ENCODE results near the gene CTSD. TPM values are rescaled to one million over a fixed set of nuclear protein-coding genes. Genes with fewer than 3 reads are reported as not detected.

The CTSD gene
- total and polyA plus RNA-seq, 2 of the 4 experiments (the other 2 are of a cell fraction): 39.8 to 166 TPM

GRCh38 chr11:1728931-1729691, 34.6 kb downstream of the CTSD start:
- intact Hi-C loops (cut with micrococcal nuclease) (no loop called here), dilution Hi-C loops (cut with HindIII; ENCODE audit: low sequenced_read_pairs, unreplicated experiment) (no loop called here), in situ Hi-C loops (cut with MboI; ENCODE audit: low sequenced_read_pairs) (no loop called here)
- no peak overlapping the region for H4K91ac ChIP-seq (ENCODE audit: insufficient read depth, low read depth, low read length)
- H3K23ac ChIP-seq (ENCODE audit: low read depth, low read length): no peak overlapping the region
- no peak overlapping the region for H4K8ac ChIP-seq (ENCODE audit: low read depth in 2 of 2, low read length in 2 of 2)
- H2BK5ac ChIP-seq (ENCODE audit: low read depth, low read length, poor library complexity, severe bottlenecking): no peak overlapping the region
- peaks cover 5% of the 10 kb centered on the region; the same call in 1 of the 2 replicates for H3K9me1 ChIP-seq (ENCODE audit: insufficient read depth, low read length)
- ChIA-PET CTCF (no interaction called here), POLR2A (ENCODE audit: unreplicated experiment) (no interaction called here)
- ATAC-seq (ENCODE audit: low read depth) (no peak), DNase-seq (no peak)
- no peak overlapping the region for H2BK20ac ChIP-seq (ENCODE audit: low read depth, low read length)
- H2BK120ac ChIP-seq (ENCODE audit: low read depth, low read length): no peak overlapping the region
- H3K79me1 ChIP-seq (ENCODE audit: low read depth in 1 of 2, low read length in 2 of 2): no peaks in the 10 kb centered on the region
- no peak overlapping the region for H3K9ac ChIP-seq (ENCODE audit: low read depth, low read length)
- no peak overlapping the region for H3K4ac ChIP-seq (ENCODE audit: low read depth, low read length)
- TF ChIP-seq RFX5 (IDR thresholded peaks at IDR 0.05; ENCODE audit: low read depth, low read length): no peak
- no peak overlapping the region for H3K18ac ChIP-seq (ENCODE audit: low read depth, low read length)
- no peak overlapping the region for H4K5ac ChIP-seq (ENCODE audit: low read depth, low read length)
- no peaks in the 10 kb centered on the region for H3K9me3 ChIP-seq (ENCODE audit: control insufficient read depth, insufficient read depth, low read length)
- H3K27me3 ChIP-seq (ENCODE audit: control insufficient read depth, insufficient read depth, low read length): peaks cover 54% of the 10 kb centered on the region
- no CpG with 5 or more reads among the region's 25 CpGs for WGBS, 2 experiments (ENCODE audit: extremely low coverage in 2 of 2, insufficient read length in 1 of 2)
- H3K27ac ChIP-seq (ENCODE audit: insufficient read depth, low read length): no peak overlapping the region
- no peak overlapping the region for H2AK9ac ChIP-seq (replicated peaks; ENCODE audit: low read depth, low read length, poor library complexity)
- H2AFZ ChIP-seq (replicated peaks; ENCODE audit: low read length, poor library complexity): no peak overlapping the region
- H4K20me1 ChIP-seq (ENCODE audit: insufficient read depth, low read length): no peaks in the 10 kb centered on the region
- H3K4me2 ChIP-seq (ENCODE audit: low read depth, low read length): no peak overlapping the region
- BruUV-seq (replicated peaks): no TSS peak
- no peak overlapping the region for H3K14ac ChIP-seq (replicated peaks; ENCODE audit: low read depth, low read length)
- H3K36me3 ChIP-seq (ENCODE audit: control insufficient read depth, insufficient read depth, low read length): no peaks in the 10 kb centered on the region
- no peak overlapping the region for H2AK5ac ChIP-seq (ENCODE audit: low read depth, low read length)
- H2BK15ac ChIP-seq (ENCODE audit: low read depth, low read length): no peak overlapping the region
- no peak overlapping the region for H3K56ac ChIP-seq (ENCODE audit: extremely low read depth, insufficient read depth, low read length)
- H3K4me3 ChIP-seq (ENCODE audit: insufficient read depth, low read depth, low read length): no peak overlapping the region
- no peaks in the 10 kb centered on the region for H3K4me1 ChIP-seq (ENCODE audit: control insufficient read depth, insufficient read depth, low read length)

All from IMR-90 (cell line).